GM18907 (cell line): ENCODE measurements around the gene CD226.
A peak's percentile ranks its signal among the peaks of the same experiment; 100 is the strongest.
"Not testable (repeated sequence)": the region's sequence is repeated elsewhere in the genome, so short reads cannot be mapped to it uniquely, and the experiment has no call there.

ENCODE experiments used
- ATAC-seq: cut with Tn5 transposase; IDR thresholded peaks from one replicate; pipeline ENCODE4 v1.9.1; 2021; ENCODE audit warnings: mild to moderate bottlenecking, moderate library complexity; ENCODE audit not compliant: unreplicated experiment

CD226 gene

DNA sequence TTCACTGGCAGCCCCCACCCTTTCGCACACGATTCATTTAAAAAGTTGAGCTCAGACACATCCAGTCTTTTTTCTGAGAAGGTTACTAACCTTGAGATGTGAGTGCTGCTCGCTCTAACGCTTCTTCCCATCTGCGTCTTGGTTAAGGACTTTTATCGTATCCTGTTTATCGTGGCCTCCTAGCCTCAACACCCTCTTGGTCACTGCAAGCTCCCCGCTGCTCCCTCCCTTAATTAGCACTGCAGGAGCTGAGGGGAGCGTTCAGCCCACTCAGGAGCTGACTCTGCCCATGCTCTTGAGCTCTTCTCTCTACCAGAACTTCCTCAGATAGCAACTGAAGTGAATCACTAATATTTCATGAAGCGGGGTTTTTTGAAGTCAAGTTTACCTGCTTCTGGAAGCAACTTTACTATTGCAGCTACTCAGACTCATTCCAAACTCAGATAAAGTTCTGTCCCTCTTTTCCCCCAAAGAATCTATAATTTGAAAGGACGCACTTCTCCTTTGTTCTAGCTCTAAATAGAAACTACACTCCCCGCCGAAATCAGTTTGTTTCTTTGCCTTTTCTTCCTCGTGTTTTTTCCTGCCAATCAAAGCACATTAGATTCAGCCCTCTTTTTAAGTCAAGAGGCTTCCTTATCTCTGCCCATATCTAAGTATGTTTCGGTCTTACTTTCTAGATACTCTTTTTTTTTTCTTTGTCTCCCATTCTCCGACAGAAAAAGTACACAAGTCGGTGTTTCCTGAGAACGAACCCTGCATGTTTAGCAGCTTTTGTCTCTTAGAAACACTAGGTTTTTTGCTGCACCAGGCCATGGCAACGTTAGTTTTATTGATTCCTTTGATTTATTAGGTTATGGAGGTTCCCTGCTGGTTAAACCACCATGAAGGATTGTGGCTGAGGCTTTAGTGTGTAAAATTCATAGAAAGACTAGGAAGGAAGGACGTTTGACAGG, 9.3 kb upstream of the CD226 start:
- ATAC-seq, result no peak

DNA sequence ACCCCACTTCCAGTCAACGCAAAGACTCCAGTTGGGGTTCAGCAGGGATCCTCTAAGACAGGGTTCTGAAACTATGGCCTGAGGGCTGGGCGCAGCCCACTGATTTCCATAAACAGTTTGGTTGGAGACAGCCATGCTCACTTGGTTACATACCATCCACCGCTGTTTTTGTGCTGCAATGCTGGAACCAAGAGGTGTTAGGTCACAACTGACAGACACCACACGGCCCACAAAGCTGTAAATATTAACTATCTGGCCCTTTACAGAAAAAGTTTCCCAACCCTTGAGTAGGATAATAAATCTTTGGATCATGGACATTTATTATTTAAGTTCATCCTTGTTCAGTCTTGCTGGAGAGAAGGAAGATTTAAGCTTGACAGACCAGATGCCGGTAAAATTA, 8.4 kb upstream of the CD226 start:
- peak; percentile 56 for ATAC-seq

DNA sequence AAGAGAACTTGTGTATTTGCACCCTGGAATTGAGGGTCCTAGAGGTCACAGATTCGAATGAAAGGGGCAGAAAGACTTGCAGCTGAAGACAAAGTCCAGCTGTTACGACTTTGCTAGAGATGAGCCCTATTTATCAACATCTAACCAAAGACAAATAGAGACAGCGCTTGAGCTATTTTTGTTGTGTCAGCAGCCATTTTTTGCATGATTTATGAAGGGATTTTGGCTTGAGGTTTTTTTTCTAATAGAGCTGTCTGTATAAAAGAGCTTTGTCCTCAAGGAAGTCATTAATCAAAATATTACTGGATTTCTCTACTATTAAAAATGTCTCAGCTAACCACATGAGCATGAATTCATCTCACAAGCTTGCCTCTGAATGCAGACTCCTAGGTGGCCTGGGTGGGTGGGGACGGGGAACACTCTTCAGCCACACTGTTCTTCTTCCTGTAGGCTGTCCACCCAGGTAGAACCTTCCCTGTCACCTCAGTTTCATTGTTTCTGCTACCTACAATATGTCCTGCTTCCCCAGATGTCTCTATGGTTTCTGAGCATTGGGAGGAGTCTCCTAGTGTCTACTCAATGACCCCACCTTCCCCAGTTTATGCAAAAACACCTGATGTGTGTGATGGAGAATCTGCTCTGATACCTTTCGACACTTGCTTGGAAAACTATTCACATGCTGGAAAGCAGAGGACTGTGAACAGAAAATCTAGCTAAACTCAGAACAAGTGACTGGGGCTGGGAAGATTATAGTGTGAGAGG, 7.2 kb upstream of the CD226 start:
- ATAC-seq, result peak; percentile 23

DNA sequence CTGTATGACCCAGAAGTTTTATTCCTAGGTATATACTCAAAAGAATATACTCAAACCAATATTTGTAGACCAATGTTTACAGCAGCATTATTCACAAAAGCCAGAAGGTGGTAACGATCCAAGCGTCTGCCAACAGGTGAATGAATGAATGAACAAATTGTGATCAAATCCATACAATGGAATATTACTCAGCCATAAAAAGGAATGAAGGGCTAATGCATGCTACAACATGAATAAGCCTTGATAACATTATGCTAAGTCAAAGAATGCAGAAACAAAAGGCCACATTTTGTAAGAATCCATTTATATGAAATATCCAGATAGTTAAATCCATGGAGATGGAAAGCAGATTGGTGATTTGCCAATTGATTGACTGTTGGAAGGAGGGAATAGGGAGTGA, 5.5 kb upstream of the CD226 start:
- no peak for ATAC-seq

DNA sequence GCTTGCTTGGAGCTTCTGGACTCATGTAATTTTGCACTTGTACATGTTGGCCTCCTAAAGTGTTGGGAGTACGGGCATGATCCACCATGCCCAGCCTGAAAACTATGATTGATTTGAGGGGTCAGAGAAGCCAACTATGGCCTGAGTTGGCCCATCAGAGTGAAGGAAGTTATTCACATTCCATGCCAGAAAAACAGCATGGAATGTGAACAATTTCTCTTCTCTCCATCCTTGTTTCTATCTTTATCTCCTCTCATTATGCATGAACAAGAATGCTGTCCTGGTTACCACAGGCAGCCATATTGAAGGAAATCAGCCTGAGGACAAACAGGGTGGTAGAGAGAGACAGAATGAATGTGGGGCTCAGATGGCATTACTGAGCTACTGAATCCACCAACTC, 3.5 kb upstream of the CD226 start:
- ATAC-seq, result no peak

DNA sequence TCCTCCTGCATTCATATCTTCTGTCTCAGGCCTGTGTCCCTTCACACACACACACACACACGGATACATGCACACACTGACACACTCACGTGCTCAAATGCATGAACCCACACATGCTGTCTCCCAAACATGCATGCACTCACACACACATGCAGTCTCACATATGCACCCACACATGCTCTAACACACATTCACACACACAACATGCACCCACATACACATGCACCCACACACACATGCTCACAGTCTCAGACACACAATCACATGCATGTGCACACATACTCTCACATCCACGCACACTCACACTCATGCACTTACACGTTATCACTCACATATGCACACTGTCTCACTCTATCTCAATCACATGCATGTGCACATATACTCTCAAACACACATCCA, 1.9 kb upstream of the CD226 start:
- peak; percentile 2 for ATAC-seq

DNA sequence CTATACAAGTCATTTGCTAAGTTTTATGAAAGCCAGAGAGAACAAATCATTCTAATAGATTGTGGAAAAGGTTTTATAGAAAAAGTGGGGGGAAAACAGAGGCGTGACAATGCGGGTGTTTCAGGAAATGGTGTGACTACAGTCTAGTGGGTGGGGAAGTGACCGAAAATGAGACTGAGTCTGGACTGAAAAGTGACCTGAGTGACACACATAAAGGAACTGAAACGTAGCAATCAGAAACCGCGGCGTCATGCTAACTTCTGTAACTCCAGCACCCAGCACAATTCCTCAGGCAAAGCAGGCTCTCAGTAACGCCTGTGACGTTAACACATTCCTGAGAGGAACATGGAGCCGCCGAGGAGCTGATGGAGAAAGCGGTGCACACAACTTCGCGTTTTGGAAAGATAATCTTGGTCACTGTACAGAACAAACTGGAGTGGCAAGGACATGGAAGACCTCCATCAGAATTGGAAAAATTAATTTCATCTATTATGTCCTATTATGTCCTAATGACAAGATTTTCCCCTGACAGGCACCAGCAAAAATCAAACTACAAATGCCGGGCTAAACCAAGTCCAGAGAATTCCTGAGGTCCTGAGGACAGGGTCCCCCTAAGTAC, 1.4 kb upstream of the CD226 start:
- peak; percentile 89 for ATAC-seq

DNA sequence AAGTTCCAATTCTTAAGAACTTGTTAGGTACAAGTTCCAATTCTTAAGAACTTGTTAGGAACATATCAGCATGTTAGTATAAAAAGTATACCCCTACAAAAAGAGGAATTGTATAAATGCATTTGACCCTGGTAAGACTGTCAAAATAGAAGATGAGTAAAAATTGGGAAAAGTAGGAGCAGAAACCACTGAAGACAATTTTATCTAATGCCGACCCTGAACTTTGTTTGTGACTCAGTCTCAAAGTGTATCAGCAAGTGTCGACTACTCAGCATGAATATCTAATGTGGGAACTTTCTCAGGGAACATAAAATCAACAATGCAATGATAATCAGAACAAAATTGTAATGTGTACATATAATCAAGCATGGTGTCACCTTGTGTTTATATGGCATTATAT, 583 bp upstream of the CD226 start:
- no peak for ATAC-seq

DNA sequence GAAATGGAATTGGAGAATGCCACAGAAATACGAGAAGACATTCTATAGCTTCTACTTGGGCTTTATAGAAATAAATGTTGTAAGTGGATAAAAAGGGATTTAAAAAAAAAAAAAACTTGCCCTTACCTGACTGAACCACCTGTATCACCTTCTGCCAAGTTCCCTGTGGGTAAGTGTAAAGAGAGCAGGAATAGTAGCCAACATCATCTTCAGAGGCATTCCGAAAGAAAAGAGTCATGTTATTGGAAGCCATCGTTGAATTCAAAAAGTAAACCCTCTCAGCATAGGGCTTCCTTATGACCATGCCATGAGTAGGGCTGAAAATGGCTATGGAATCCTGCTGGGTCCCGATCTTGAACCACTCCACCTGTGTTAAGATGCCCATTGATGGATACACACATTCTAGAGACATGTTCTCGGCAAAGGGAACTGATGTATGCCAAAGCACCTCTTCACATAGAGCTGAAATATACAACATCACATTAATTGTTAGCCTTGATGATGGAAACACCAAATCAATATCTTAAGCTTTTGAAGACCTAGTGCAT, 991 bp downstream of the CD226 start:
- ATAC-seq, result no peak

DNA sequence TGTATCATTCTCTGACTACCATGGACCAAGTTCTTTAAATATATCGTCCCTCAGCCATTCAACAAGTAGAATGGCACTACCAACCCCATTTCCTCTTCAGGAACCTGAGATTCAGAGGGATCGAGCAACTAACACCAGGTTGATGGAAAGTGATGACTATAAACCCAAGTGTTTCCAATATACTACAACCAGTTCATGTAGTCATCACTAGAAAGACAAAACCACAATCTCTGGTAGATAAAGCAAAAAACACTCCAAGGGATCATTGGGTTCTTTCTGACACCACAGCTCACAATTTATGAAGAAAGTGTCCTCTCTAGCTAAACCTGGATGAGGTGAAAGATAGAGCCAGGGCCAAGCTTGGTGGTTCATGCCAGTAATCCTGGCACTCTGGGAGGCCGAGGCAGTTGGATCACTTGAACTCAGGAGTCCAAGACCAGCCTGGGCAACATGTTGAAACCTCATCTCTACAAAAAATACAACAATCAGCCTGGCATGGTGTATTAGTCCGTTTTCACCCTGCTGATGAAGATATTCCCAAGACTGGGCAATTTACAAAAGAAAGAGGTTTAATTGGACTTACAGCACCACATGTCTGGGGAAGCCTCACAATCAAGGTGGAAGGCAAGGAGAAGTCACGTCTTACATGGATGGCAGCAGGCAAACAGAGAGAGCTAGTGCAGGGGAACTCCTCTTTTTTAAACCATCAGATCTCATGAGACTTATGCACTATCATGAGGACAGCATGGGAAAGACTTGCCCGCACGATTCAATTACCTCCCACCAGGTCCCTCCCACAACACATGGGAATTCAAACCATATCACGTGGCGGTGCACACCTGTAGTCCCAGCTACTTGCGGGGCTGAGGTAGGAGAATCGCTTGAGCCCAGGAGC, 2.2 kb downstream of the CD226 start:
- no peak for ATAC-seq

DNA sequence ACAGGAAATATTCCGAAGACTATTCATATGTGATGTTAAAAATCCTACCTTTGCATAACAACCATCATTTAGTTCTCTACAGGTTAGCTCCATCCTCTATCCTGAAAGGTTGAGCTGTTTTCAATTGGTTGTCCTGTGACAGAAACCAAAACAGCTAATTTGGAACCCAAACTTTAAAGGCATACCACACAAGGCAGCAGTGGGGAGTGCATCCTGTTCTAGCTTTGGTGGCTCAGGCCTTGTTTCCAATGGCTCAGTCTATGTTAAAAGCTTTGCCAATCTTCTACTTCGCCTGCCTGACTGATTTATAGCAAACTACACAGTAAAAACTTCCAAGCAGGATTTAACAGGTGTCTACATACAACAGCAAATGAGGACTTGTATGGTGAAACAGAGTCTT, 3.2 kb downstream of the CD226 start:
- no peak for ATAC-seq

DNA sequence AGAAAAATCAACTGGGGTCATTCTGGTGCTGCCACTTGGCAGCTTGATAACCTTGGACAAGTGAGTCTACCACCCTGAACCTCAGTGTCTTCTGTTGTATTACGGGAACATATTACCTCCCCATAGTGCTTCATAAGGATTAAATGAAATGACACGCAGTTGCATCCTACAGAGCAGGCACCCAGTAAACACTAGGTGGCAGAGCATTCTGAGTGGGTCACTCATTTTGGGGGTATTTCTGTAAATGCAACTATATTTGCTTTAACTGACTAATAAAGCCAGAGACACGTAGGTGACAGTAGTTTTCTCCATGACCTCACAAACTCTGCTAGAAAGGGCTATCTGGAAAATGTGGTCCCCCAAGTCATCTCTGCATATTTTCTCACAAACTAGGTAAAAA, 4.7 kb downstream of the CD226 start:
- no peak for ATAC-seq

DNA sequence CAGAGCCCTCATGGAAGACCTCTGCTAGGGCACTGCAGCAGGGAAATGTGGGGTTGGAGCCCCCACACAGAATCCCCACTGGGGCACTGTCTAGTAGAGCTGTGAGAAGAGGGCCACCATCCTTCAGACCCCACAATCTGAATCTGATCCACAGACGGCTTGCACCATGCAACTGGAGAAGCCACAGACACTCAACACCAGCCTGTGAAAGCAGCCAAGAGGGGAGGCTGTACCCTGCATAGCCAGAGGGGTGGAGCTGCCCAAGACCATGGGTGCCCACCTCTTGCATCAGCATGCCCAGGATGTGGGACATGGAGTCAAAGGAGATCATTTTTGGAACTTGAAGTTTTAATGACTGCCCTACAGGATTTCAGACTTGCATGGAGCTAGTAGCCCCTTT, 6.5 kb downstream of the CD226 start:
- ATAC-seq, result no peak

DNA sequence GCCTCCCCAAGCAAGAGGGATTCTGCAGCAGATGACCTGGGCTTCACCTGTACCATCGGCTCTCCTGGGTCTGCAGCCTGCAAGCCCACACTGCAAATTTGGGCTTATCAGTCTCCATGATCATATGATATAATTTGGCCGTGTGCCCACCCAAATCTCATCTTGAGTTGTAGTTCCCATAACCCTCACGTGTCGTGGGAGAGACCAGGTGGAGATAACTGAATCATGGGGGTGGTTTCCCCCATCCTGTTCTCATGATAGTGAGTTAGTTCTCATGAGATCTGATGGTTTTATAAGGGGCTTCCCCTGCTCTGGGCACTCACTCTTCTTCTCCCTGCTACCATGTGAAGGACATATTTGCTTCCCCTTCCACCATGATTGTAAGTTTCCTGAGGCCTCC, 7.9 kb downstream of the CD226 start:
- not testable (repeated sequence) for ATAC-seq

DNA sequence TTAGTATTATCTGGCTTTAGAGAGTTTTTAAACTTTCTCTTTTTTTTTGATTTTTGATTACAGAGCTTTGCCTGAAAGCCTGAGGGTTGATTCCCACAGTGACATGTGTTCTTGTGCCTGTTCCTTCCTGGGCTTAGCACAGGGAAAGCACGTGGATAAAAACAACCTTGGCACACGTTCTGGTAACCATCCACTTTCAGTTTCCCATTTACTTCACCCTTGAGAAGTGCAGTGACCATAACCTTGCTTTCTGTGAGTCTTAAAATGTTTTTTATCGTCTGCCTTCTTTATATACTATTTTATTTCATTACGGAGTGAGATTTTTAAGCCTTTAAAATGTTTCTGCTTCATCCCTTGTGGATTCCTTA, 11.5 kb downstream of the CD226 start:
- peak; percentile 31 for ATAC-seq

DNA sequence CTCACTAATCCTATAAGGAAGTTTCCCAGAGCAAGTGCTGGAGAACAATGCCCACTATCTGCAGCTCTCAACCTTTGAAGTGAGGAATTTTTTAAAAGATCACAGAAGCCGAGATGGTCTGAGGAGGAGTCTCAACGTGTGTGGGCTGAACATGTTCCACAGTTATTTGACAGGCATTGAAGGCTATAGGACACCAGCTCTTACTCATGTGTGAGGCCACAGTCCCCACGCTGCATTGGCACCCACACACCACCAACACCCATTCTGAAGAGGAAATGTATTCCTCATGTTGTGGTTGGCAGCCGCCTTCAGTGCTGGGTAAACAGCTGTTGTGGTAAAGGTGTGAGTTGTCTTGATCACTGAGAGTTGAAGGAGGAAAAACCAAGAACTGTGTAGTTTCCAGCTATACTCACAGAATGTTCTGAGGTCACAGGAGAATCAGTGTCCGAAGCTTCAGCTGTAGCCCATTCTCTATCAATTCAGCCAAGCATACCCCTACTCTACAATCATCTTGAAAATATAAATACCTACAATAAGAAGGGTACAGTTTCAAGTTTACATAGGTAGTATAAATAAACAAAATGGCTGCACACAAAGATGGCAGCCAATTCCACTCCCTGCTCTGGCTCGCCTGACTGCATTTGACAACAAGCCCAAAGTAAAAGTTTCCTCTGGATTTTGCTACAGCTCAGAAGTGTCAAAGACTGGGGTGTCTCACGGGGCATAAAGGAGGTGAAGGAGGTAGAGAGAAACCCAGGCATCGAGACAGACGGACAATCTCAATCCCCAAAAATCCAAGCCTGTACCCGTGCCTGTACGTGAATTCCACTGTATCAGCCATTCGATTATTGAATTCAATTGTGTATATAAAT, 12.1 kb downstream of the CD226 start:
- ATAC-seq, result peak; percentile 96

DNA sequence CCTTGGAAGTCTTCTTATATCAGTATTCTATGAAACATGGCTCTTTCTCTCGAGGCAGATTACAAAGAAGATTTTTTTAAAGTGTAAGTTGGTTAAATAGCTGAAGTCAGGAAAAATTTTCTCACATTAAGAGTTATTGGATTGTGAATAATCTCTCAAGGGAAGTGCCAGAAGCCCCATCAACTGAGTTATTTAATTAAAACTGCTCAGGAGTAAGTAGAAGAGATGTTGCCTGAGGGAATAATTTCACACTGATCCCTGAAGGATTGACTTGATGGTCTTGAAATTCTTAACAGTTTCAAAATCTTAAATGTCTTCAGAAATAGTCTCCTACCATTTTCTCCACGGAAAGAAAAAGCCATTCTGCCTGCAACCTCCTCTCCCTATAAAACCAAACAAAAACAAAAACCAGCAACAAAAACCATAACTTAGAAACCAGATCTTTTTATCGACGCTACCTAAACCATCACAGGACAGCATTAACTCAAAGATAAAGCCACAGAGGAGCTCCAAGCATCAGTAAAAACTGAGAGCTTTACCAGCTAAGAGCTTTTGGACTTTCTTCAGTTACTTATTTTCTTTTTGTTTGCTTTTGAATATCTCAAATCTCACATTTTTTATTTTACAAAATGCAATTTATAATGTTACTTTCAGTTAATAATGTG, 12.9 kb downstream of the CD226 start:
- no peak for ATAC-seq

DNA sequence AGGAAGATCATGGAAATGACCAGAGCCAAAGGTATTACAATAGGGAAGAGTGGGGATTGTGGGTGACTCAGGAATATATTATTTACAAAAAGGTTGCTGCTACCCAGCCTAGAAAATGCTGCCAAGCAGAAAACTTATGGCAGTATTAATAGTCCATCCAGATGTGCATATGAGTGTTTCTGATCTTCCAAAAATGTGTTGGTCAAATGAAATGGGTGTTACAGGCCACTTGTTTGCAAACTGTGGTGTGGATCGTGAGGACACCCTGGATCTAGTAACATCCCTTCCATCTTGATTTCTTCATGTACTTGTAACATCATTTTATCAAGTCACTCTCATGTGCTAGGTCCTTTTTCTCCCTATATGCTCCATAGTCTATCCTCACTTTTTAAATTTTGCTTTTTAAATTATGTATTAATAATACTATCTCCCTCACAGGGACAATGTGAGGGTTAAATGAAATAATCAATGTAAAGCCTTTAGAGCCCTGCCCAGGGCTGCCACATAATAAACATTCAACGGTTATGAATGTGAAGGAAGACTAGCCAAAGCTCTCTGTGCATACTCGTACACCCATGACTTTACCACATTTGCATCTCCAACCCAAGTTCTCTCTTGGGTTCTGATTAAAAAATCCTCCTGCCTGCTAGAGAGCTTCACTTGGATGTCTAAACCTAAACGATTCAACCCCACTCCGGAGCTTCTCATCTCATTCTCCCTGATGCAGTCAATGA, 18.5 kb downstream of the CD226 start:
- ATAC-seq, result no peak
